ENCODE results near the gene JSRP1.

GRCh38 chr19:2255112-2255845, 938 bp downstream of the JSRP1 start:
- TF ChIP-seq CTCF (IDR thresholded peaks at IDR 0.05; ENCODE audit: control extremely low read depth in 1 of 3, insufficient read depth in 1 of 3, low read depth in 1 of 3, low read length in 3 of 3) (no peak), POLR2AphosphoS5 (IDR thresholded peaks at IDR 0.05; ENCODE audit: low read depth, low read length) (no peak), MAX (IDR thresholded peaks at IDR 0.05) (no peak), JUN (IDR thresholded peaks at IDR 0.05; ENCODE audit: low read depth, low read length) (no peak), POLR2A (IDR thresholded peaks at IDR 0.05; ENCODE audit: control extremely low read depth in 1 of 2, low read depth in 2 of 2, low read length in 2 of 2) (no peak), TAF1 (IDR thresholded peaks at IDR 0.05; ENCODE audit: low read depth, low read length) (no peak), CREB1 (IDR thresholded peaks at IDR 0.05) (no peak), TCF12 (IDR thresholded peaks at IDR 0.05; ENCODE audit: low read depth, low read length) (no peak)
